ENCODE data around the gene SIGLECL1. TPM values are rescaled to one million over a fixed set of nuclear protein-coding genes. Genes with fewer than 3 reads are reported as not detected.

Gene SIGLECL1
- total RNA-seq, 4 donors from 2014 or later: not detected

DNA sequence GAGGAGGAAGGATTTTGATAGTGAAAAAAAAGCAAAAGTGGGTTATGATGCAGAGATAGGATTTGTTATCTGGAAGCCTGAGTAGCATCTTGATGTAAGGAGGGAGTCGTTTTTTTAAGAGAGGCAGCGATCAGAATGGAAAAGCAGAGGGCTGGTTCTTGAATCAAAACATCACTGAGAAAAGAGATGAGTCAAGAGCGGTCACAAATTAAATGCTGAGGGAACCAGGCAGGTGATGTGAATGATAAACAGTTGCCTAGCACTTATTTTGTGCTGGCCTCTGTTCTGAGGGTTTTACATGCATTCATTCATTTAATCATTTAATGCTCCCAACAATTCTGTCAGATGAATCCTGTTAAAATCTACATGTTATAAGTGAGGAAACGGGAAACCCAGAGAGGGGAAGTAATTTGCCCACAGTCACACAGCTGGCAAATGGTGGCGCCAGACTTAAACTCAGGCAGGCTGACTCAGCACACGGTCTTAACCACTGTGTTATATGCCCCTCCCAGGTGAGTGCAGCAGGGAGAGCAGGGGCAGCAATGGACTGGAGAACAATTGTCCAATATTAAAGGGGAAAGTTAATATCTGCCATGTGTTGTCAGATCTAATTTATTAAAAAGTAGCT is 21.4 kb downstream of the SIGLECL1 start:
- Histone ChIP-seq H3K27ac (no peak overlapping the region), H3K27me3 (peaks cover 21% of the 10 kb centered on the region), H3K4me3 (no peak overlapping the region), H3K36me3 (no peaks in the 10 kb centered on the region), H3K4me1 (no peaks in the 10 kb centered on the region), H3K9me3 (no peaks in the 10 kb centered on the region)
- 47 to 60% methylated on average over 6 of the region's 6 CpGs for WGBS, 2 donors (ENCODE audit: low coverage in 1 of 2)
- TF ChIP-seq EP300 (IDR thresholded peaks at IDR 0.05) (no peak), POLR2AphosphoS5 (IDR thresholded peaks at IDR 0.05) (no peak), POLR2A (IDR thresholded peaks at IDR 0.05) (no peak)
- TF ChIP-seq, protein P1, sequence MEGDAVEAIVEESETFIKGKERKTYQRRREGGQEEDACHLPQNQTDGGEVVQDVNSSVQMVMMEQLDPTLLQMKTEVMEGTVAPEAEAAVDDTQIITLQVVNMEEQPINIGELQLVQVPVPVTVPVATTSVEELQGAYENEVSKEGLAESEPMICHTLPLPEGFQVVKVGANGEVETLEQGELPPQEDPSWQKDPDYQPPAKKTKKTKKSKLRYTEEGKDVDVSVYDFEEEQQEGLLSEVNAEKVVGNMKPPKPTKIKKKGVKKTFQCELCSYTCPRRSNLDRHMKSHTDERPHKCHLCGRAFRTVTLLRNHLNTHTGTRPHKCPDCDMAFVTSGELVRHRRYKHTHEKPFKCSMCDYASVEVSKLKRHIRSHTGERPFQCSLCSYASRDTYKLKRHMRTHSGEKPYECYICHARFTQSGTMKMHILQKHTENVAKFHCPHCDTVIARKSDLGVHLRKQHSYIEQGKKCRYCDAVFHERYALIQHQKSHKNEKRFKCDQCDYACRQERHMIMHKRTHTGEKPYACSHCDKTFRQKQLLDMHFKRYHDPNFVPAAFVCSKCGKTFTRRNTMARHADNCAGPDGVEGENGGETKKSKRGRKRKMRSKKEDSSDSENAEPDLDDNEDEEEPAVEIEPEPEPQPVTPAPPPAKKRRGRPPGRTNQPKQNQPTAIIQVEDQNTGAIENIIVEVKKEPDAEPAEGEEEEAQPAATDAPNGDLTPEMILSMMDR (IDR thresholded peaks at IDR 0.05): no peak
- no peak for ATAC-seq

DNA sequence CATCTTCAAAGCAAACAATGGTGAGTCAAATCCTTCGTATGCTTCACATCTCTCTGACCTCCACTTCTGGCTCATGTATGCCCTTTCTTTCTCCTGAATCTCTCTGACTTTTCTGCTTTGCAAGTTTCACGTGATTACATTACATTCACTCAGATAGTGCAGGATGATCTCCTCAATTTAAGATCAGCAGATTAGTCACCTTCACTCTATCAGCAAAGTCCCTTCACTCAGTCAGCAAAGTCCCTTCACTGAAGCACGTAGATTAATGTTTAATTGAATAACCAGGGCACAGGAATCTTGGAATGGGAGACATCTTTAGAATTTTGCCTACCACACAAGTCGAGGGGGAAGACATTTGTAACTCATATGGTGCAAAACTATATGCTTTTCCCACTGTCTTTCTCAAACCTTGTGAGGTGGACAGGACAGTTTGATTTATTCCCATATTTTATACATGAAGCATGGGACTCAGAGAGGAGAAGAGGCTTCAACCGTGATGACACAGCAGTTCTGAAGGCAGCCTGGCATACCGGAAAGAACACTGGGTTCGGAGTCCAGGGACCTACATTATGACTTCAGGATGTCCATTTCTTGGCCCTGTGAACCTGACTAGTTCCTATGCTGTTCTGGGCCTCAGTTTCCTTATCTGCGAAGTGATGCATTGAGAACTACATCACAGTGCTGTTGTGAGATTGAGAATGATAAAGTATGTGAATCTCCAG is 23.3 kb downstream of the SIGLECL1 start:
- 67 to 68% methylated on average over 5 to 8 of the region's 8 CpGs for WGBS, 2 donors (ENCODE audit: low coverage in 1 of 2)
- no peak for ATAC-seq
- Histone ChIP-seq H3K27me3 (peaks cover 36% of the 10 kb centered on the region), H3K4me3 (no peak overlapping the region), H3K9me3 (no peaks in the 10 kb centered on the region), H3K4me1 (no peaks in the 10 kb centered on the region), H3K36me3 (no peaks in the 10 kb centered on the region), H3K27ac (no peak overlapping the region)
- no peak for TF ChIP-seq POLR2AphosphoS5 (IDR thresholded peaks at IDR 0.05)
- TF ChIP-seq EP300 (IDR thresholded peaks at IDR 0.05): no peak
- no peak for TF ChIP-seq POLR2A (IDR thresholded peaks at IDR 0.05)
- TF ChIP-seq, protein P1 (IDR thresholded peaks at IDR 0.05): no peak

DNA sequence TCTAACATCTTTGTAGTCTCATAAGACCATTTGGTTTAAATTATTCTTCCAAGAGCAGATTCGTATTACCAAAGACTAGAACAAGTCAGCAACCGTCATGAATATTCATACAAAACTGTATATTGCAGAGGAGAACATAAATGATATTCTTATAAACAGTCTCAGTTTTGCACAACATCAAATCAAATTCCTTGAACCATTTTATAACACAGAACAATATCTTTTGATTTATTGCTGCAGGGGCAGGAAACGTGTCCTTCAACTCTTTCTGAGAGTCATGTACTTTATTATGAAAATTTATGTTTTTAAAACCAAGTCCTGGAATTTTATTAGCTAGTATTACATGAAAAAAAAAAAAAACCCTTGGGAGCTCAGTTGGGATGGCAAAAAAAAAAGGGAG is 26.2 kb downstream of the SIGLECL1 start:
- 54 to 61% methylated on average over 3 of the region's 3 CpGs for WGBS, 2 donors (ENCODE audit: low coverage in 1 of 2)
- Histone ChIP-seq H3K4me3 (no peak overlapping the region), H3K9me3 (peaks cover 0 to 8% (median 0%) of the 10 kb centered on the region in 3 donors), H3K27ac (no peak overlapping the region), H3K4me1 (no peaks in the 10 kb centered on the region), H3K36me3 (no peaks in the 10 kb centered on the region), H3K27me3 (peaks cover 47% of the 10 kb centered on the region)
- no peak for TF ChIP-seq POLR2A (IDR thresholded peaks at IDR 0.05)
- TF ChIP-seq EP300 (IDR thresholded peaks at IDR 0.05): no peak
- TF ChIP-seq, protein P1 (IDR thresholded peaks at IDR 0.05): no peak
- TF ChIP-seq POLR2AphosphoS5 (IDR thresholded peaks at IDR 0.05): no peak
- ATAC-seq: no peak

DNA sequence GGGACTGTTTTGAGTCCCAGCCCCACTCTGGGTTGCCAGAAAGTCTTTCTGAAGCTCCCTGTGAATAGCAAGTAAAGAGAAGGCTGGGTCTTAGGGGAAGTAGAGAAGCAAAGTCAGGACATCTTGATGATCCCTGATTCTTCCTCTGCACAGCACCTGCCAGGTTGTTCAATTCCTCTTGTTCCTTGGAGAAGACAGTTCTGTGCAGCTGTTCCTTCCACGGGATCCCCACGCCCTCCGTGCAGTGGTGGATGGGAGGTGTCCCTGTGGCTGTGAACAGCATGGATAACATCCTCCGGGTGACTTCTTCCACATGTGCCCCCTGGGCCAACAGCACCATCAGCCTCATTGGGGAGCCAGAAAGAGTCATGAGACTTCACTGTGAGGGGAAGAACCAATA is 31.5 kb downstream of the SIGLECL1 start:
- no peak for TF ChIP-seq EP300 (IDR thresholded peaks at IDR 0.05)
- TF ChIP-seq, protein P1 (IDR thresholded peaks at IDR 0.05): no peak
- TF ChIP-seq POLR2A (IDR thresholded peaks at IDR 0.05): no peak
- TF ChIP-seq POLR2AphosphoS5 (IDR thresholded peaks at IDR 0.05): no peak

DNA sequence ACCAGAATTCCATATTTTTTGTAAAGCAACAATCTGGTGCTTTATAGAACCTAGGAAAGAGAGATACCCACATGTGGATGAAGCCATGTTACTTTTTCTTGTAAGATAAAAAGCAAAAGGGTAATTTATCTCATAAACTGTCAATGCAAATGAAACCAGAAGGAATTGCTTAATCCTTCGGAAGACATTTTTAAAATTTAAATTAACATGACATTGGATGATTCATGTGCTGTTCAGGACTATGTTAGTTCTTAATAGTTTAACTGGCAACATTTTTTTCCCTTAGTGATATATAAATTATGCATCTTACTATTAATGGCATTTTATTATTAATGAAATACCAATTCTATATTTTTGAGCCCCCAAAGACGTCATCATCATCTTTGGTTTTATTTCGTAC is 34.8 kb downstream of the SIGLECL1 start:
- TF ChIP-seq, protein P1 (IDR thresholded peaks at IDR 0.05): no peak
- TF ChIP-seq POLR2AphosphoS5 (IDR thresholded peaks at IDR 0.05) (no peak), EP300 (IDR thresholded peaks at IDR 0.05) (no peak), POLR2A (IDR thresholded peaks at IDR 0.05) (no peak)
- no peaks in the 10 kb centered on the region for H3K36me3 ChIP-seq
- no peak overlapping the region for H3K27ac ChIP-seq
- H3K27me3 ChIP-seq: peaks cover 53% of the 10 kb centered on the region
- no peak overlapping the region for H3K4me3 ChIP-seq
- ATAC-seq: no peak
- peaks cover 0 to 43% (median 0%) of the 10 kb centered on the region in 3 donors for H3K9me3 ChIP-seq
- WGBS, 2 donors (ENCODE audit: low coverage in 1 of 2): 74 to 92% methylated on average over 3 of the region's 3 CpGs
- H3K4me1 ChIP-seq: no peaks in the 10 kb centered on the region

More for the DNA sequence above, 31.5 kb downstream of the SIGLECL1 start:
- no peak overlapping the region for H3K4me3 ChIP-seq
- H3K9me3 ChIP-seq: peaks cover 0 to 33% (median 0%) of the 10 kb centered on the region in 3 donors
- H3K36me3 ChIP-seq: no peaks in the 10 kb centered on the region
- WGBS, 2 donors (ENCODE audit: low coverage in 1 of 2): no CpG with 5 or more reads among the region's 4 CpGs
- ATAC-seq: no peak
- H3K27ac ChIP-seq: no peak overlapping the region
- peaks cover 52% of the 10 kb centered on the region for H3K27me3 ChIP-seq
- H3K4me1 ChIP-seq: no peaks in the 10 kb centered on the region

Data from gastroesophageal sphincter (tissue), 4 donors.